ENCODE measurements around the gene PDGFRA. TPM values are rescaled to one million over a fixed set of nuclear protein-coding genes. Genes with fewer than 3 reads are reported as not detected.
A peak's percentile ranks its signal among the peaks of the same experiment; 100 is the strongest.
"Not testable (repeated sequence)": the region's sequence is repeated elsewhere in the genome, so short reads cannot be mapped to it uniquely, and the experiment has no call there.

Gene PDGFRA
- total RNA-seq, 1 experiment from 2014 or later, result 0.81 TPM

- peak; percentile 11 for DNase-seq (ENCODE audit: low read depth)
These were observed 89.8 kb downstream of the PDGFRA start for GRCh38 chr4:54318904-54319303.

- DNase-seq (ENCODE audit: low read depth), result no peak
These were observed 92.0 kb downstream of the PDGFRA start for GRCh38 chr4:54320826-54321685.

- peak; percentile 64 for DNase-seq (ENCODE audit: low read depth)
These were observed 93.8 kb downstream of the PDGFRA start for GRCh38 chr4:54322818-54323417.

- DNase-seq (ENCODE audit: low read depth), result no peak
These were observed 101.8 kb downstream of the PDGFRA start for GRCh38 chr4:54330896-54331295.

GRCh38 chr4:54332542-54332941 lies 103.4 kb downstream of the PDGFRA start:
- DNase-seq (ENCODE audit: low read depth), result no peak

GRCh38 chr4:54333657-54334056 lies 104.6 kb downstream of the PDGFRA start:
- no peak for DNase-seq (ENCODE audit: low read depth)

GRCh38 chr4:54334769-54335168 lies 105.7 kb downstream of the PDGFRA start:
- DNase-seq (ENCODE audit: low read depth), result not testable (repeated sequence)

GRCh38 chr4:54337009-54337408 lies 107.9 kb downstream of the PDGFRA start:
- no peak for DNase-seq (ENCODE audit: low read depth)

- not testable (repeated sequence) for DNase-seq (ENCODE audit: low read depth)
These were observed 113.0 kb downstream of the PDGFRA start for GRCh38 chr4:54342067-54342466.

Other genes with a start within 250 kb of the PDGFRA start
- gene CHIC2, start 164.7 kb upstream of the PDGFRA start, total RNA-seq (2014; rRNA removed; shearing (Covaris generic)), result 31.4 and 34.8 TPM in 2 replicates
- not detected in 2 replicates for gene GSX2, start 129.1 kb upstream of the PDGFRA start, total RNA-seq (2014; rRNA removed; shearing (Covaris generic))